Vagina (tissue), 2 donors: Measurements from ENCODE around the gene C3orf20. TPM values are rescaled to one million over a fixed set of nuclear protein-coding genes. Genes with fewer than 3 reads are reported as not detected.

Experiments used
- DNase-seq, 2 donors: peaks; one replicate each; pipeline ENCODE4 v3.0.0-alpha.2; 2017; ENCODE audit errors: extremely low spot score in 2 of 2
- H3K27ac ChIP-seq: fragments of 200-600 bp; sonication (generic); one replicate; pipeline ENCODE4 v1.5.1; 2019
- H3K27me3 ChIP-seq: fragments of 200-600 bp; sonication (generic); one replicate; pipeline ENCODE4 v1.5.1; 2019
- H3K36me3 ChIP-seq, 2 donors: fragments of 200-600 bp; sonication (generic); one replicate each; pipeline ENCODE4 v1.5.1; 2017 to 2019
- H3K4me1 ChIP-seq: fragments of 200-600 bp; sonication (generic); one replicate; pipeline ENCODE4 v1.5.1; 2019
- H3K4me3 ChIP-seq, 2 donors: fragments of 200-600 bp; sonication (generic); 1 replicate in 1 of 2; 2 replicates in 1 of 2; pipeline ENCODE4 v1.5.1; 2016 to 2019
- H3K9me3 ChIP-seq: fragments of 200-600 bp; sonication (generic); one replicate; pipeline ENCODE4 v1.5.1; 2019
- POLR2A ChIP-seq, 2 donors: fragments of 450-650 bp; IDR thresholded peaks; one replicate each; pipeline ENCODE4 v1.6.1; 2017; ENCODE audit warnings: antibody characterized with exemption in 2 of 2, mild to moderate bottlenecking in 2 of 2, moderate library complexity in 2 of 2
- POLR2AphosphoS5 ChIP-seq, 2 donors: sonication (generic); formaldehyde crosslinking; IDR thresholded peaks; one replicate each; pipeline ENCODE4 v1.9.0; 2017; ENCODE audit warnings: antibody characterized with exemption in 2 of 2, mild to moderate bottlenecking in 2 of 2, low read depth in 1 of 2; ENCODE audit not compliant: insufficient read depth in 1 of 2
- intact Hi-C: fragments of 100-400 bp; cut with DNase I; formaldehyde crosslinking; loops from one replicate; pipeline ENCODE4 v1.15.1; 2023
- total RNA-seq: library from RNA; depleted of rRNA; stranded (reverse); fragments of >200 nt; gene quantifications from one replicate; pipeline ENCODE4 v1.2.3, GENCODE V29; 2016
- TF ChIP-seq, protein P1 (sequence below), 3 experiments: fragments of 450-650 bp in 2 of 3; fragments of 200-600 bp in 1 of 3; sonication (generic) in 1 of 3; IDR thresholded peaks; one replicate each; pipeline ENCODE4 v1.5.1; 2017 to 2019; ENCODE audit warnings: antibody characterized with exemption in 3 of 3, mild to moderate bottlenecking in 2 of 3, moderate library complexity in 2 of 3

The C3orf20 gene
- total RNA-seq, 1 donor from 2014 or later = 0.49 TPM

DNA sequence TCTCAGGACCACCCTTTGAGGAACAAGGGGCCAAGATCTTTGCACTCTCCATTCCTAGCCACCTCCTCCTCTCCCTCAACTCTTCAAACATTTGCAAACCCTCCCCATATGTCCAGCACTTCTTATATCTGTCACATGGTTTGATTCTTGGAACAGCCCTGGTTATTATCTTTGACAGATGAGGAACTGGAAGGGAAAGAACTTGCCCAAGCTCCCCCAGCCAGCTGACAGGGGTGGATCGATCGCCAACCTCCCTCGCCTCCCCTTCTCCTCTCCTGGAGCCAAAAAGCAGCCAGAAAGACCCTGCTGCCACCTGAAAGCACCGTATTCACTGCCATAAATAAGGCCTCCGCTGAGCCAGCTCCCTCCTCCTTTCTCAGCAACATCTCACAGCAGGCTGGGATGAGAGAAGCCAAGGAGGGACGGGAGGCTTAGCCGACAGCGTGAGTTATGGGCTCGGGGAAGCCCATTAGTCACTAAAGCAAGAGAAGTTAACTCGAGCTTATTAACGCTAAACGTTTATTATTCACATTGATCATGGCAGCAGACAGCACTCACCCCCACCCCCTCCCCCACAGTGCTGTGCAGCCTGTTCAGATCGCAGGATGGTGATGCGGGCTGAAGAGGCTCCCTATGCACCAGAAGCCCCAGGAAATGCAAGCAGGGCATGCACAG, 121.6 kb downstream of the C3orf20 start:
- Histone ChIP-seq H3K36me3 (no peaks in the 10 kb centered on the region), H3K4me3 (no peak overlapping the region), H3K9me3 (no peaks in the 10 kb centered on the region), H3K4me1 (peaks cover 8% of the 10 kb centered on the region), H3K27me3 (no peaks in the 10 kb centered on the region), H3K27ac (no peak overlapping the region)
- TF ChIP-seq, protein P1, sequence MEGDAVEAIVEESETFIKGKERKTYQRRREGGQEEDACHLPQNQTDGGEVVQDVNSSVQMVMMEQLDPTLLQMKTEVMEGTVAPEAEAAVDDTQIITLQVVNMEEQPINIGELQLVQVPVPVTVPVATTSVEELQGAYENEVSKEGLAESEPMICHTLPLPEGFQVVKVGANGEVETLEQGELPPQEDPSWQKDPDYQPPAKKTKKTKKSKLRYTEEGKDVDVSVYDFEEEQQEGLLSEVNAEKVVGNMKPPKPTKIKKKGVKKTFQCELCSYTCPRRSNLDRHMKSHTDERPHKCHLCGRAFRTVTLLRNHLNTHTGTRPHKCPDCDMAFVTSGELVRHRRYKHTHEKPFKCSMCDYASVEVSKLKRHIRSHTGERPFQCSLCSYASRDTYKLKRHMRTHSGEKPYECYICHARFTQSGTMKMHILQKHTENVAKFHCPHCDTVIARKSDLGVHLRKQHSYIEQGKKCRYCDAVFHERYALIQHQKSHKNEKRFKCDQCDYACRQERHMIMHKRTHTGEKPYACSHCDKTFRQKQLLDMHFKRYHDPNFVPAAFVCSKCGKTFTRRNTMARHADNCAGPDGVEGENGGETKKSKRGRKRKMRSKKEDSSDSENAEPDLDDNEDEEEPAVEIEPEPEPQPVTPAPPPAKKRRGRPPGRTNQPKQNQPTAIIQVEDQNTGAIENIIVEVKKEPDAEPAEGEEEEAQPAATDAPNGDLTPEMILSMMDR (IDR thresholded peaks at IDR 0.05) = no peak
- TF ChIP-seq POLR2AphosphoS5 (IDR thresholded peaks at IDR 0.05; ENCODE audit: insufficient read depth in 1 of 2, low read depth in 1 of 2) (no peak), POLR2A (IDR thresholded peaks at IDR 0.05) (no peak)
- intact Hi-C loops = no loop called here
- no peak for DNase-seq

DNA sequence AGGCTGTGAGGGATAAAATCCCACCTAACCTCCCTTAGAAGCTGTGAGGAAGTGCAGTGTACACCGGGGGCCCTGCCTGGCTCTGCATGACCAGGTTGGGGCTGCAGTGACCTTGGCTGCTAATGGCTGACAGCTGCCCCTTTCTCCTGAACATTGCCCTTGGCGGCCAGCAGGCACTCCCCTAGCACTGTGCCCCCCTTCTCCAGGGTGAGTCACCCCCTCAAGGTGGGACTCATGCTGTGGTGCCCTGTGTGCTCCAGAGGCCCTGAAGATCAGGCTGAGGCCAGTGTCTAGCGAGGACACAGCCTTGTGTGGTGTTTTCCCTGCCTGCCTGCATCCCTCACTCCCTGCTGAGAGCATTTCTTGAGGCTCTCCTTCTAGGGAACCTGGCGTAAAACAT, 122.8 kb downstream of the C3orf20 start:
- no peaks in the 10 kb centered on the region for H3K27me3 ChIP-seq
- H3K36me3 ChIP-seq = no peaks in the 10 kb centered on the region
- H3K9me3 ChIP-seq = no peaks in the 10 kb centered on the region
- DNase-seq = no peak
- H3K4me1 ChIP-seq = peaks cover 5% of the 10 kb centered on the region
- TF ChIP-seq, protein P1 (IDR thresholded peaks at IDR 0.05) = no peak
- TF ChIP-seq POLR2AphosphoS5 (IDR thresholded peaks at IDR 0.05; ENCODE audit: insufficient read depth in 1 of 2, low read depth in 1 of 2) = no peak
- TF ChIP-seq POLR2A (IDR thresholded peaks at IDR 0.05) = no peak
- H3K4me3 ChIP-seq = no peak overlapping the region
- no peak overlapping the region for H3K27ac ChIP-seq
- intact Hi-C loops = no loop called here

DNA sequence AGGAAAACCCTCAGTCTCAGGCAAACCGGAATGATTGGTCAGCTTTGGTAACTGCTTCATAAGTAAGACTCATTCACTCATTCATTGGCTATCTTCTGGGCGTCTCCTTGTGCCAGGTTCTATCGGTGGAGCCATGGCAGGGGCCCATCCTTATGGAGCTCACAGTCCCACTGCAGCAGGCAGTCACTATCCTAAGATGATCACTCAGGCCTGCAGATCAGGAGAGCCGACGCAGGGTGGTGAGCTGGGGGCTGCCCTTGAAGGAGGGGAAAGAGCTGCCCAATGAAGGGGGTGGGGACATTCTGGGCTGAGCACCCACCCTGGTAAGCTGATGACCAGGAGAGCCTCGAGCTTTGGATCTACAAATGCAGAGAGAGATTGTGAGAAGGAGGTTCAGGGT, 123.3 kb downstream of the C3orf20 start:
- Histone ChIP-seq H3K4me1 (peaks cover under 1% of the 10 kb centered on the region), H3K9me3 (no peaks in the 10 kb centered on the region), H3K27me3 (no peaks in the 10 kb centered on the region), H3K27ac (no peak overlapping the region), H3K4me3 (no peak overlapping the region), H3K36me3 (no peaks in the 10 kb centered on the region)
- TF ChIP-seq, protein P1 (IDR thresholded peaks at IDR 0.05) = no peak
- no peak for TF ChIP-seq POLR2A (IDR thresholded peaks at IDR 0.05)
- no peak for TF ChIP-seq POLR2AphosphoS5 (IDR thresholded peaks at IDR 0.05; ENCODE audit: insufficient read depth in 1 of 2, low read depth in 1 of 2)
- DNase-seq = no peak
- intact Hi-C loops = no loop called here

DNA sequence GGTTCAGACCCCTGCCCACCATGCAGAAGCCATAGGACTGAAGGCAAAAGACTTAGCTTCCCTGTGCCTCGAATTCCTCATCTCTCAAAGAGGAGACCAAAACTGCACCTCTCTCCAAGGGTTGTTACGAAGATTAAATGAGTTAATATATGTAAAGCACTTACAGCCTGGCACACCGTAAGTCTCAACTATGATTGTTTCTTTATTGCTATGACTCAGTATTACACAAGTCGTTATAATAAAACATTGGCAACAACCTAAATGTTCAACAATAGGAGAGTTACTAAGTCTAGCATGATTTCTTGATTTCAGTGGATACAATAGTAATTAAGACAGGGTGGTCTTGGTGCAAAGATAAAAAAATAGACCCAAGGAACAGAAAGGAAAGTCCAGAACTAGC, 124.2 kb downstream of the C3orf20 start:
- no peaks in the 10 kb centered on the region for H3K27me3 ChIP-seq
- TF ChIP-seq, protein P1 (IDR thresholded peaks at IDR 0.05) = no peak
- TF ChIP-seq POLR2AphosphoS5 (IDR thresholded peaks at IDR 0.05; ENCODE audit: insufficient read depth in 1 of 2, low read depth in 1 of 2) = no peak
- TF ChIP-seq POLR2A (IDR thresholded peaks at IDR 0.05) = no peak
- no peak for DNase-seq
- H3K4me1 ChIP-seq = no peaks in the 10 kb centered on the region
- no peak overlapping the region for H3K4me3 ChIP-seq
- intact Hi-C loops = no loop called here
- H3K9me3 ChIP-seq = no peaks in the 10 kb centered on the region
- H3K36me3 ChIP-seq = no peaks in the 10 kb centered on the region
- H3K27ac ChIP-seq = no peak overlapping the region

DNA sequence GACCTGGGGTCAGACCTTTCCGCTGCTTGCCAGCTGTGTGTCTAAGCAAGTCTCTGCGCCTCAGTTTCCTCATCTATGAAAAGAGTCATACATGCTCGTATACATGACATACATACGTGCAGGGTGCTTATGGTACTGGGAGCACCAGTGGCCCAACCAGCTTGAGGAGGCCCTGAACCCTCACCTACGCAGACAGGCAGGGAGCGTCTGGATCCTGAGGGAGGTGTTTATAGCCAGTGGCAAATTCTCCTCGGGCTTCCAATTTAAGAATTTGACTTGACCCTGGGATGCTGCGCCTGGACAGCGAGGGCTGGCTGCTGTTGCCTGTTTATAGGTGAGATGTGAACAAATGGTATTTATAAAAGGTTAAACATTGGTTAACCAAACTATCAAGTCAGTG, 126.1 kb downstream of the C3orf20 start:
- no peak overlapping the region for H3K27ac ChIP-seq
- H3K4me3 ChIP-seq = no peak overlapping the region
- no peaks in the 10 kb centered on the region for H3K4me1 ChIP-seq
- no peaks in the 10 kb centered on the region for H3K9me3 ChIP-seq
- no peak for TF ChIP-seq POLR2AphosphoS5 (IDR thresholded peaks at IDR 0.05; ENCODE audit: insufficient read depth in 1 of 2, low read depth in 1 of 2)
- TF ChIP-seq, protein P1 (IDR thresholded peaks at IDR 0.05) = no peak
- no peak for TF ChIP-seq POLR2A (IDR thresholded peaks at IDR 0.05)
- no peaks in the 10 kb centered on the region for H3K27me3 ChIP-seq
- intact Hi-C loops = no loop called here
- no peaks in the 10 kb centered on the region for H3K36me3 ChIP-seq
- no peak for DNase-seq
